RWPE1 (cell line): ENCODE measurements around the gene DNHD1.
"Not testable (repeated sequence)": the region's sequence is repeated elsewhere in the genome, so short reads cannot be mapped to it uniquely, and the experiment has no call there.

ENCODE experiments used
- CTCF ChIA-PET: fragments of 350-600 bp; sonication (Branson Sonifier 250); formaldehyde crosslinking; extraction: SDS; loops from one replicate; lab custom pipeline; 2021; lab: Yijun Ruan, JAX
- POLR2A ChIA-PET: fragments of 400-600 bp; formaldehyde crosslinking; extraction: SDS; loops from one replicate; lab custom pipeline; 2020; ENCODE audit warnings: antibody characterized with exemption; ENCODE audit not compliant: low non-redundant PET; lab: Yijun Ruan, JAX
- DNase-seq: peaks from one replicate; pipeline ENCODE4 v3.0.0; 2012; ENCODE audit warnings: low spot score
- H3K27ac ChIP-seq: fragments of 450-650 bp; 2 replicates; pipeline ENCODE4 v1.5.1; 2017
- TF ChIP-seq, protein P1 (sequence below): fragments of 450-650 bp; conservative IDR thresholded peaks from 2 replicates; pipeline ENCODE4 v1.5.1; 2017; ENCODE audit warnings: low read depth, mild to moderate bottlenecking

DNHD1 gene

DNA sequence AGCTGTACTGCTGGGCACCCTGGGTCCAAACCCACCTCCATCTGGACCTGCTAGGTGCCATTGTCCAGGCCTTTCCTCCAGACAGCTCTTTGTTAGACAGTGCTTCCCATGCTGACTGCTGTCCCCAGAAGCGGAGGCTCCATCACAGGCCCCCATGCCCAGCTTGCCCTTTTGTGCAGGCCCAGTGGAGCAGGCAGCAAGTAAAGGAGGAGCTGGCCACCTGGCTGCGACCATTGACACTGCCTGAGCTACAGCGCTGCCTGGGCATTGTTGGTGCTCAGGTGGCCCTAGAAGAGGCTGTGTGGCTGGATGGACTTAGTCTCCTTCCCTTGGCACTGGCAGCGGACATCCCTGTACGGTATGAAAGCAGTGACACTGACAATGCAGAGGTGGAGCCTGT, 1.5 kb downstream of the DNHD1 start:
- TF ChIP-seq, protein P1, sequence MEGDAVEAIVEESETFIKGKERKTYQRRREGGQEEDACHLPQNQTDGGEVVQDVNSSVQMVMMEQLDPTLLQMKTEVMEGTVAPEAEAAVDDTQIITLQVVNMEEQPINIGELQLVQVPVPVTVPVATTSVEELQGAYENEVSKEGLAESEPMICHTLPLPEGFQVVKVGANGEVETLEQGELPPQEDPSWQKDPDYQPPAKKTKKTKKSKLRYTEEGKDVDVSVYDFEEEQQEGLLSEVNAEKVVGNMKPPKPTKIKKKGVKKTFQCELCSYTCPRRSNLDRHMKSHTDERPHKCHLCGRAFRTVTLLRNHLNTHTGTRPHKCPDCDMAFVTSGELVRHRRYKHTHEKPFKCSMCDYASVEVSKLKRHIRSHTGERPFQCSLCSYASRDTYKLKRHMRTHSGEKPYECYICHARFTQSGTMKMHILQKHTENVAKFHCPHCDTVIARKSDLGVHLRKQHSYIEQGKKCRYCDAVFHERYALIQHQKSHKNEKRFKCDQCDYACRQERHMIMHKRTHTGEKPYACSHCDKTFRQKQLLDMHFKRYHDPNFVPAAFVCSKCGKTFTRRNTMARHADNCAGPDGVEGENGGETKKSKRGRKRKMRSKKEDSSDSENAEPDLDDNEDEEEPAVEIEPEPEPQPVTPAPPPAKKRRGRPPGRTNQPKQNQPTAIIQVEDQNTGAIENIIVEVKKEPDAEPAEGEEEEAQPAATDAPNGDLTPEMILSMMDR = no peak
- POLR2A ChIA-PET = no interaction called here
- DNase-seq = no peak
- no peak overlapping the region for H3K27ac ChIP-seq
- CTCF ChIA-PET = no interaction called here

DNA sequence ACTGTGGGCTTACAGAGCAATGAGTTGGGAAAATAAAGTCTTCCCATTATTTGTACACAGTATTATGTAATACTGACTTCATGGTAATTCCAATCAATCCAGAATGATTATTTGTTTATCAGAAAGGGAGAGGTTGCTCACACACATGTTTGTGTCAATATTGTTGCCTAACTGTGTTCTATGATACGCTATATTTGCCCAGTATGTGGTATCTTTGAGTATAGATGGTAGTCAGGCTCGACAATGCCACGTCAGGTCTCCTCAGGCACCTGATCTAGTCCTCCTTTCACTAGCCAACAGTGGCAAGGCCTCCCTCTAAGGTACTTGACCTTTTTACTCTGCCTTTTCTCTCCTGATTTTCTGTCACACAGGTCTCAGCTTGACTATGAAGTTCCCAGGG, 5.3 kb downstream of the DNHD1 start:
- ChIA-PET CTCF (no interaction called here), POLR2A (no interaction called here)
- TF ChIP-seq, protein P1 = no peak
- H3K27ac ChIP-seq = no peak overlapping the region
- no peak for DNase-seq

DNA sequence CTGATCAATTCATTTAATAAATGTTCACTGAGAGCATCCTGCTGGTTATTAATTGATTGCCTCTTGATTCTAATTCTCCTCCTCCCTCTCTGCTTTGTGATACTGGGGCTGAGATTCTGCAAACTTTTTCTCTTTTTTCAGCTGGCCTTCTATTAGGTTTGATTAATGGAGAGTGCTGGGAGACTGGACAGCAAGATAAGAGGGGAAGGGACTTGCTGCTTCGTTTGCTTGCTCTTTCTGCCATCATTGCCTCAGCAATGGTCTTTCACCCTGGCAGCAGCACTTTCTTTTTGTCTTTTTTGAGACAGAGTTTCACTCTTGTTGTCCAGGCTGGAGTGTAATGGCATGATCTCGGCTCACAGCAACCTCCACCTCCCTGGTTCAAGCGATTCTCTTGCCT, 7.1 kb downstream of the DNHD1 start:
- ChIA-PET POLR2A (no interaction called here), CTCF (interaction anchor here (1.4 to 2.4 kb wide), 2 partner anchors 123 to 125 kb away, joined by 5 to 14 read pairs; no protein-coding TSS in a partner anchor)
- H3K27ac ChIP-seq = peak overlapping the region; percentile 35
- TF ChIP-seq, protein P1 = no peak
- no peak for DNase-seq

DNA sequence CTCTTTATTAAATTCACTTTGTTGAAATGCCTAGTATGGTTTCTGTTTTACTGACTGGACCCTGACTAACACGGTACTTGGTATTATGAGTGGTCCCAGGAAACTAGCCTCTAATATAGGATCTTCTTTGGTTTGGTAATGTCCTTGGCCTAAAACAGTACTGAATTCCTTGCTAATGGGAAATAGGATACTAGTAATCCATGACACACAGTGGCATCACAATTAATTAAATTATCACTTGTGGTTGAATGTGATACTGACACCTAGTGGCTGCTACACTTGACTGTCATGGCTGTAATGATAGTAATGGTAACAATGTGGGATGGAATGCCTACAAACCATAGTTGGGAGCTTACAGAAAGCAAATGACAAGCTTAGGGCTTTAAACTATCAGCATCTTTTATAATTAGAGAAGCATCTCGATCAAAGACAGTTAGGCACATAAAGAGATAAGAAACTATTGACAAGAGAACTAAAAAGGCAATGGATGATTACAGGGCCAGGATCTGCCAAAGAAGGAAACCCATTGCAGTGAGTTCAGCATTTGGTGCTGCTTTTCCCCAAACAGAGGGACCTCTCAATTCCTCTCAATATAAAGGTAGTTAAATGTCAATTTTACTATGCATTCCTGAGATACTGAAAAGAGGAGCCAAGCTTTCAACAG, 8.6 kb downstream of the DNHD1 start:
- TF ChIP-seq, protein P1 = peak; percentile 80
- peak; percentile 74 for DNase-seq
- ChIA-PET POLR2A (interaction anchor here (1.0 kb wide), 1 partner anchor 126 kb away, joined by 3 read pairs; no protein-coding TSS in a partner anchor), CTCF (interaction anchor here (0.6 to 2.4 kb wide), 5 partner anchors 10 to 127 kb away, joined by 3 to 14 read pairs (median 4); no protein-coding TSS in a partner anchor)
- no peak overlapping the region for H3K27ac ChIP-seq

DNA sequence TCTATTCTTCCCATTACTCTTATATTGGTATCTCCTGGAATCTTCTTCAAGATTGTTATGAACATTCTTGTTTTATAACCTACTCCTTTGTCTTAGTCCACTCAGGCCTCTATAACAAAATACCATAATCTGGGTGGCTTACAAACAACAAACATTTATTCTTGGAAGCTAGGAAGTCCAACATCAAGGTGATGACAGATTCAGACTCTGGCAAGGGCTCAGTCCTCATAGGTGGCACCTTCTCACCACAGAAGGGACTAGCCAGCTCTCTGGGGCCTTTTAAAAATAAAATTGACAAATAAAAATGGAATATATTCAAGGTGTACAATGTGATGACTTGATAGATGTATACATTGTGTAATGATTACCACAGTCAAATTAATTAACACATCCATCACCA, 19.8 kb downstream of the DNHD1 start:
- no peak for DNase-seq
- ChIA-PET CTCF (no interaction called here), POLR2A (no interaction called here)
- TF ChIP-seq, protein P1 = no peak
- no peak overlapping the region for H3K27ac ChIP-seq

DNA sequence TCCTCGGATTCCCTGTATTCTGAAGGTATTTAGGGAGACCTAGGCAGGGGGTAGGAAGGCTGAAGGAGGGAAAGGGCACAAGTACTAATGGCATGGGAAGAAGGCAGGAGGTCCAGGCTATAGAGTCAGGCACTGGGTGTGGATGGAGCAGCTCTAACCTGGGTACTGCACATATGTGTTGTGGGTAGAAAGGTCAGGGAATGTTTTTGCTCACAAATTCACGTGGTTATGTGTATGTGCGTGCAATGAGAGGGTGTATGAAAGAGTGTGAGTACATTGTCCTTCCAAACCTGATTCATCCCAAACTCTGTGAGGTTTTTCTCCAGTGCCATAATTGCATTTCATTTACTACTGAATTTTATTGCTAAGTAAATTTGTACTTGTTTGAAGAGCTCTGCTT, 23.2 kb downstream of the DNHD1 start:
- H3K27ac ChIP-seq = no peak overlapping the region
- DNase-seq = no peak
- ChIA-PET POLR2A (no interaction called here), CTCF (interaction anchor here (0.7 to 1.2 kb wide), 3 partner anchors 10 to 808 kb away, joined by 3 to 4 read pairs (median 3); no protein-coding TSS in a partner anchor)
- TF ChIP-seq, protein P1 = no peak

DNA sequence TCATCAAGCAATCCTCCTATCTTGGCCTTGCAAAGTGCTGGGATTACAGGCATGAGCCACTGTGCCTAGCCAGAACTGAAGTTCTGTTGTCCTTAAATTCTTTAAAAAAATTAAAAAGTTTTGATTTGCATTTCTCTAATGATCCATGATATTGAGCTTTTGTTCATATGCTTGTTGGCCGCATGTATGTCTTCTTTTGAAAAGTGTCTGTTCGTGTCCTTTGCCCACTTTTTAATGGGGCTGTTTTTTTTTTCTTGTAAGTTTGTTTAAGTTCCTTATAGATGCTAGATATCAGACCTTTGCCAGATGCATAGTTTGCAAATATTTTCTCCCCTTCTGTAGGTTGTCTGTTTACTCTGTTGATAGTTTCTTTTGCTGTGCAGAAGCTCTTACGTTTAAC, 24.9 kb downstream of the DNHD1 start:
- DNase-seq, H3K27ac ChIP-seq, POLR2A ChIA-PET: not testable (repeated sequence)
- CTCF ChIA-PET = interaction anchor here (0.6 to 0.7 kb wide), 3 partner anchors 315 to 1454 kb away, joined by 3 to 5 read pairs (median 3); no protein-coding TSS in a partner anchor
